ENCODE results near the gene PRKD1. TPM values are rescaled to one million over a fixed set of nuclear protein-coding genes. Genes with fewer than 3 reads are reported as not detected.

Gene PRKD1
- total RNA-seq, 1 donor from 2014 or later, result 0.53 TPM

DNA sequence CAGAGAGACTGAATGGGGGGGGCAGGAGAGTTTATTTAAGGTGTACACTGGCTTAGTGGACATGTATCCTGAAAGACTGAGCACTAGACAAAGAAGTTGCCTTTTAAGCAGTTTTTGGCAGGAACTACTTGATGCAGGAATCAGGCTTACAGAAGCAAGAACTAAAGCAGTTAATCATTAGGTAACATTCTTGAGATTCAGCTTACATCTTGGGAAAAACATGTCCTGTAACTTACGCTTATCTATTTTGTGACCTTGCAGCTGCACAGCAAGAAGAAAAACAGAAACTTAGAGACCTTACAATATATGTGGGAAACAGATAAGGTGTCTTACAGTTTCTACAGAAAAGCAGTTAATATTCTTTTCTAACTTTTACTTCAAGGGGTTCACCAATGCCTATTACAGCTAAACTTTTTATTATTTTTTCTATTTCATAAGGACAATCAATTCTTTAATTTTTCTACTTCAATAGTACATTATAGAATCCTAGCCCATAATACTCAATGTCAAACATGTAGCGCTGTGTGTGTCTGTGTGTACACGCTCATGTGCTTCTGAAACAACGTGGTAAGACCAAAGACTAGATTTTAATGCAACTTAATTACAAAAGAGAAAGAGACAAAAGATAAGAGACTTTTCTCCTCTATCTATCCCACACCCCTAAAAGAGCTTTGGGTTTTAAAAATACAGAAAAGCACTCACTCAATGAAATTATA is 276.9 kb downstream of the PRKD1 start:
- TF ChIP-seq, protein P1, sequence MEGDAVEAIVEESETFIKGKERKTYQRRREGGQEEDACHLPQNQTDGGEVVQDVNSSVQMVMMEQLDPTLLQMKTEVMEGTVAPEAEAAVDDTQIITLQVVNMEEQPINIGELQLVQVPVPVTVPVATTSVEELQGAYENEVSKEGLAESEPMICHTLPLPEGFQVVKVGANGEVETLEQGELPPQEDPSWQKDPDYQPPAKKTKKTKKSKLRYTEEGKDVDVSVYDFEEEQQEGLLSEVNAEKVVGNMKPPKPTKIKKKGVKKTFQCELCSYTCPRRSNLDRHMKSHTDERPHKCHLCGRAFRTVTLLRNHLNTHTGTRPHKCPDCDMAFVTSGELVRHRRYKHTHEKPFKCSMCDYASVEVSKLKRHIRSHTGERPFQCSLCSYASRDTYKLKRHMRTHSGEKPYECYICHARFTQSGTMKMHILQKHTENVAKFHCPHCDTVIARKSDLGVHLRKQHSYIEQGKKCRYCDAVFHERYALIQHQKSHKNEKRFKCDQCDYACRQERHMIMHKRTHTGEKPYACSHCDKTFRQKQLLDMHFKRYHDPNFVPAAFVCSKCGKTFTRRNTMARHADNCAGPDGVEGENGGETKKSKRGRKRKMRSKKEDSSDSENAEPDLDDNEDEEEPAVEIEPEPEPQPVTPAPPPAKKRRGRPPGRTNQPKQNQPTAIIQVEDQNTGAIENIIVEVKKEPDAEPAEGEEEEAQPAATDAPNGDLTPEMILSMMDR (IDR thresholded peaks at IDR 0.05; ENCODE audit: insufficient read depth, low read length, severe bottlenecking), result no peak
- Histone ChIP-seq H3K27me3 (ENCODE audit: control insufficient read depth, insufficient read depth, low read length) (no peaks in the 10 kb centered on the region), H3K36me3 (ENCODE audit: control insufficient read depth, insufficient read depth, low read length) (no peaks in the 10 kb centered on the region), H3K4me3 (ENCODE audit: low read depth, low read length) (no peak overlapping the region)
- FAIRE-seq (no peak), DNase-seq (ENCODE audit: low read depth) (no peak)

DNA sequence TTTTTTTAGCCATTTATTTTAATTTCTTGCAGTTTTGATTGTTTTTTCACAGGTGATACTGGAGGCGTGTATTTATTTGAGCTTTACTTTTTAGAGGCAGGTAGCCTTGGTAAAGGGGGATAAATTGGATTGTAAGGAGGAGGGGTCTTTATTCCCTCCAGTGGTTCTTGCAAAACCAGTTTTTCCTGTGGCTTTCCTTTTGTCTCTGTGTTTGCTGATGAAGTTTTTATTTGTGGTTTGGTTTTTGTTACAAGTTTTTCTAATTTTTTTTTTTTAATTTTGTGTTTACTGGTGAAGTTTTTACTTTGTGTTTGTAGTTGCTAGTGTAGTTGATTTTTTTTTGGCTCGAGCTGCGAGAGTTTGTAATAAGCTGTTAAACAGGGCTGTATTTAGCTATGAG is 278.5 kb downstream of the PRKD1 start:
- TF ChIP-seq, protein P1 (IDR thresholded peaks at IDR 0.05; ENCODE audit: insufficient read depth, low read length, severe bottlenecking), result no peak
- DNase-seq (ENCODE audit: low read depth), result no peak
- H3K27me3 ChIP-seq (ENCODE audit: control insufficient read depth, insufficient read depth, low read length), result no peaks in the 10 kb centered on the region
- FAIRE-seq, result no peak
- H3K4me3 ChIP-seq (ENCODE audit: low read depth, low read length), result no peak overlapping the region
- H3K36me3 ChIP-seq (ENCODE audit: control insufficient read depth, insufficient read depth, low read length), result no peaks in the 10 kb centered on the region

DNA sequence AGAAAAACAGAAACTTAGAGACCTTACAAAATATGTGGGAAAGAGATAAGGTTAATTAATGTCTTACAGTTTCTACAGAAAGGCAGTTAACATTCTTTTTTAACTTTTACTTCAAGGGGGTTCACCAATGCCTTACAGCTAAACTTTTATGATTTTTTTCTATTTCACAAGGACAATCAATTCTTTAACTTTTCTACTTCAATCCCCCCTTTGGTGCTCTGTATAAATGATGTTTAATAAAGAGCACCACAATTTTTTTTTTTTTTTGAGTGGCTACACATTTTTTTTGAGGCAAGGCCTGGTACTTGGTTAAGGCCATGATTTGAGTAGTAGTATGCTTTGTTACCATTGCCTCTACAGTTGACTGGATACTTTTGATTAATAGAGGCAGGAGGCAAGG is 279.6 kb downstream of the PRKD1 start:
- Histone ChIP-seq H3K4me3 (ENCODE audit: low read depth, low read length) (no peak overlapping the region), H3K27me3 (ENCODE audit: control insufficient read depth, insufficient read depth, low read length) (no peaks in the 10 kb centered on the region), H3K36me3 (ENCODE audit: control insufficient read depth, insufficient read depth, low read length) (no peaks in the 10 kb centered on the region)
- TF ChIP-seq, protein P1 (IDR thresholded peaks at IDR 0.05; ENCODE audit: insufficient read depth, low read length, severe bottlenecking), result no peak
- no peak for FAIRE-seq
- DNase-seq (ENCODE audit: low read depth), result no peak

DNA sequence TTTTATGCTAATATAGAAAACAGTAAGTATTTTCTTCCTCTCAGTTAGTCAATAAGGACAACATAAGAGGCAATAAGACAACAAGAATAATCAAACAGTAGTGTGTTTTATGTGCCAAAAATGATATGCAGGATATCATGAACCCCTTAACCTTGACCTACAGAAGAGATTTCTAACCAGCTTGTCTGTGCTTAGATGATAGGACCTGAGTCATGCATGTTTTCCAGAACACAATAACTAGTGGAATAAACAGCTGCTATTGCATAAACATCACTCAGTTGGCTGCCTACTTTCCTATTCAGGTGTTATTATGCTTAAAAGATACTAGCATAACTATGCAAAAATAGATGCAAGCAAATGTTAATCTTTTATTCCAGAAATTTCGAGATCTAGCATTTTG is 282.5 kb downstream of the PRKD1 start:
- DNase-seq (ENCODE audit: low read depth) (peak; percentile 16), FAIRE-seq (no peak)
- TF ChIP-seq, protein P1 (IDR thresholded peaks at IDR 0.05; ENCODE audit: insufficient read depth, low read length, severe bottlenecking), result no peak

DNA sequence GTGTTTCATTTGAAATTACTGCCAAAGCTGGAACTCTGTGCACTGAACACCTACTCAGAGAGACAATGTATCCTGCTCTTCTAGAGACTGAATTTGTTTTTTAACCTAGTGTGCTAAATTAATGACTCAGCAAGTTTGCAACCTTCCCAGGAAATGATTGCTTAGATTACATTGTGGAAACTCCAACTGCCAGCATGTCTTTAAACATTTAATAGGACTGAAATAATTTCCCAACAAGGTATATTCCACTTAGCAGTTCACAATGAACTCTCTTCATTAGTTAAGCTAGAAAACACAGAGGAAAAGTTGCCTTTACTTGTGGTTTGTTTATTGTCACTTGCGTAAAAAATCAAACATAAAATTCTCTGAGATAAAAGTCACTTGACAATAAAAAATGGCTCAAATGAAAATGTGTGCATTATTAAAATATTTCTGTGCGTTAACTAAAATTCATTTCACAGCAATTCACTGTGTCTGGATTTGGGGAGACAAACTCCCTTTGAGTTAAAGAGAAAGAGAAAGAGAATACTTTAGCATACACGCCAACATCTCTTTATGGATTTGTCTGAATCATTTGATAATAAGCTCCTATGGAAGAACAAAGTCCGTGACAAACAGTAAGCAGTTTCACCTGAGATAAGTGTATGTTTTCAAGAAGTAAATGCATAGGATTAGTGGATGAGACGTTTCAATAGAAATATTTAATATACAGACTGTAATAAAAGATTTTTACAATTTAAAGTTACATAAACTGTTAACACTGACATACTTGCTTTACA is 284.0 kb downstream of the PRKD1 start:
- H3K36me3 ChIP-seq (ENCODE audit: control insufficient read depth, insufficient read depth, low read length), result no peaks in the 10 kb centered on the region
- peak; percentile 44 for DNase-seq (ENCODE audit: low read depth)
- H3K4me3 ChIP-seq (ENCODE audit: low read depth, low read length), result no peak overlapping the region
- TF ChIP-seq, protein P1 (IDR thresholded peaks at IDR 0.05; ENCODE audit: insufficient read depth, low read length, severe bottlenecking), result no peak
- FAIRE-seq, result no peak
- no peaks in the 10 kb centered on the region for H3K27me3 ChIP-seq (ENCODE audit: control insufficient read depth, insufficient read depth, low read length)

More for the DNA sequence above, 282.5 kb downstream of the PRKD1 start:
- no peaks in the 10 kb centered on the region for H3K36me3 ChIP-seq (ENCODE audit: control insufficient read depth, insufficient read depth, low read length)
- no peaks in the 10 kb centered on the region for H3K27me3 ChIP-seq (ENCODE audit: control insufficient read depth, insufficient read depth, low read length)
- no peak overlapping the region for H3K4me3 ChIP-seq (ENCODE audit: low read depth, low read length)
